HT1080 (cell line): ENCODE data around the gene MIA3. TPM values are rescaled to one million over a fixed set of nuclear protein-coding genes. Genes with fewer than 3 reads are reported as not detected.
"Not testable (repeated sequence)": the region's sequence is repeated elsewhere in the genome, so short reads cannot be mapped to it uniquely, and the experiment has no call there.

Experiments
- DNase-seq: peaks from one replicate; pipeline ENCODE4 v3.0.0-alpha.2; 2015; ENCODE audit warnings: low read depth
- total RNA-seq: library from RNA; depleted of rRNA; stranded (reverse); fragments of >200 nt; shearing (Covaris generic); gene quantifications from 2 replicates; pipeline ENCODE4 v1.2.3, GENCODE V29; 2014

MIA3 gene
- total RNA-seq, 1 experiment from 2014 or later, result 30.5 TPM

GRCh38 chr1:222665964-222666363 is 48.1 kb downstream of the MIA3 start:
- no peak for DNase-seq

GRCh38 chr1:222668184-222668583 is 50.3 kb downstream of the MIA3 start:
- DNase-seq, result not testable (repeated sequence)

DNA sequence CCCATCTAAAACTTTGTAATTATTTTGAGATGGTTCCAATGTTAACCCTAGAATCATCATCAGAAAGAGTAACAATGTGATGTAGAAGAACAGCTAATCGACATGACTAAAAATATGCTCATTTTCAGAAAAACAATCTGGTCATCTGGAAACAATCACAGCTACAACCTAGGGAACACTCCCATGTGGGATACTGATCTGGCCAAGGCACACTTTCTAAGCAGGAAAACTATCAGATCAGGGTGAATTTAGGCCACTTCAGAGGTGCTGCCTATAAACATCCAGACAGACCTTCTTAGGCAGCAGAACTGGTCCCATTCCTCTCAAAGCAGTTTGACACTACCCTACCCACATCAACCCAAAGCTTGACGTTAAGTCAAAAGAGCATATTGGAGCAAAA is 51.2 kb downstream of the MIA3 start:
- not testable (repeated sequence) for DNase-seq

- no peak for DNase-seq
Observed at GRCh38 chr1:222670110-222670509, 52.2 kb downstream of the MIA3 start.

GRCh38 chr1:222680080-222680479 is 62.2 kb downstream of the MIA3 start:
- DNase-seq, result no peak

DNA sequence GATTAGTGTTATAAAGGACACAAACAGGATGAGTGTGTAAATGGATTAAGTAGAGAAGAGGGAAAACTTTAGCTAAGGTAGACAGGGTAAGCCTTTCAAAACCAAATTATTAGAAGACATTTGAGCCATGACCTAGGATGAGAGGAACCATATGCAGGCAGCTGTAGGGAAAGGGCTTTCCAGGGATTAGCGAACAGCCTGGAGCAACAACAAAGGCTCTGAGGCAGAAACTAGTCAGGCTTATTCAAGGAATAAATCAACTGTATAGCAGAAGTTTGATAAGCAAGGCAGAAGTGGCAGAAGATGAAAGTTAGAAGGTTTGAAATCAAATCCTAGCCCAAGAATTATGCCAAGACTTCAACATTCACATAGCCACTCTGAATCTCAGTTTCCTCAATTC is 73.1 kb downstream of the MIA3 start:
- no peak for DNase-seq

- DNase-seq, result no peak
Observed at GRCh38 chr1:222694927-222695326, 77.0 kb downstream of the MIA3 start.

GRCh38 chr1:222696741-222697140 is 78.8 kb downstream of the MIA3 start:
- no peak for DNase-seq

GRCh38 chr1:222697203-222697602 is 79.3 kb downstream of the MIA3 start:
- no peak for DNase-seq

GRCh38 chr1:222697826-222698225 is 79.9 kb downstream of the MIA3 start:
- no peak for DNase-seq

GRCh38 chr1:222702210-222702609 is 84.3 kb downstream of the MIA3 start:
- DNase-seq, result no peak

GRCh38 chr1:222704260-222704659 is 86.4 kb downstream of the MIA3 start:
- no peak for DNase-seq

DNA sequence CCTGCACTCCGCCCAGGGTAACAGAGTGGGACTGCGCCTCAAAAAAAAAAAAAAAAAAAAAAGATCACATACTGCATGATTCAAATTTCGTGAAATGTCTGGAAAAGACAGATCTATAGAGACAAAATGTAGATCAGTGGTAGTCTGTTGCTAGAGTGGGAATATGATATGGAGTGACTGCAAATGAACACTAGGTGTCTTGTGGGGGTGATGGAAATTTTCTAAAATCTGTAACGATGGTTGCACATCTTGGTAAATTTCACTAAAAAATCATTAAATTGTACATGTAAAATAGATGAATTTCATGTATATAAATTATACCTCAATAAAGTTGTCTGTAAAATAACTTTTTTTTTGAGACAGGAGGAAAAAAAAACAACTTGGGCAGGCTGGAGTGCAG is 88.9 kb downstream of the MIA3 start:
- DNase-seq, result no peak

- no peak for DNase-seq
Observed at GRCh38 chr1:222709700-222710153, 91.8 kb downstream of the MIA3 start.

GRCh38 chr1:222711319-222712252 is 93.7 kb downstream of the MIA3 start:
- peak; percentile 76 for DNase-seq

GRCh38 chr1:222712253-222713090 is 94.6 kb downstream of the MIA3 start, which contains the start of the genes AIDA and BROX:
TSS of gene AIDA (minus strand) at chr1:222712491. CDS start at chr1:222712317, 174 bp downstream.
TSS of gene BROX (plus strand) at chr1:222712564. CDS start at chr1:222715700, 3,136 bp downstream.
- peak; percentile 73 for DNase-seq

- DNase-seq, result peak; percentile 93
Observed at GRCh38 chr1:222713091-222713961, 95.4 kb downstream of the MIA3 start.

- no peak for DNase-seq
Observed at GRCh38 chr1:222716393-222716792, 98.5 kb downstream of the MIA3 start.
